Omental fat pad (tissue), 4 donors: ENCODE measurements around the gene DOCK2. TPM values are rescaled to one million over a fixed set of nuclear protein-coding genes. Genes with fewer than 3 reads are reported as not detected.

Source experiments
- ATAC-seq: fragments of 150-250 bp; one replicate; pipeline ENCODE4 v1.9.1; 2016; ENCODE audit warnings: mild to moderate bottlenecking, moderate library complexity; ENCODE audit not compliant: low FRiP score
- DNase-seq: peaks from one replicate; pipeline ENCODE4 v3.0.0-alpha.2; 2019; ENCODE audit warnings: low spot score
- CTCF ChIP-seq, 3 donors: fragments of 450-650 bp; IDR thresholded peaks; one replicate each; pipeline ENCODE4 v1.5.1; 2016 to 2017; ENCODE audit warnings: antibody characterized with exemption in 3 of 3, mild to moderate bottlenecking in 3 of 3, moderate library complexity in 2 of 3
- total RNA-seq, 4 donors: library from RNA; depleted of rRNA; stranded (reverse); fragments of >200 nt; gene quantifications; one replicate each; pipeline ENCODE4 v1.1.0, GENCODE V29; 2016

DOCK2 gene
- total RNA-seq, 4 donors from 2014 or later, result 28.4 to 55.6 (median 41.3) TPM

- DNase-seq (no peak), ATAC-seq (no peak)
- TF ChIP-seq CTCF (IDR thresholded peaks at IDR 0.05), result no peak
Observed at GRCh38 chr5:169836835-169837536, 199.9 kb downstream of the DOCK2 start.

- no peak for DNase-seq
- TF ChIP-seq CTCF (IDR thresholded peaks at IDR 0.05), result no peak
- ATAC-seq, result no peak
Observed at GRCh38 chr5:169837686-169838085, 200.6 kb downstream of the DOCK2 start.

- TF ChIP-seq CTCF (IDR thresholded peaks at IDR 0.05), result no peak
- DNase-seq (no peak), ATAC-seq (no peak)
Observed at GRCh38 chr5:169838688-169839087, 201.6 kb downstream of the DOCK2 start.

GRCh38 chr5:169840405-169840804, 203.3 kb downstream of the DOCK2 start:
- DNase-seq, result no peak

GRCh38 chr5:169842699-169843098, 205.6 kb downstream of the DOCK2 start:
- TF ChIP-seq CTCF (IDR thresholded peaks at IDR 0.05), result no peak
- no peak for ATAC-seq
- DNase-seq, result no peak

More at GRCh38 chr5:169840405-169840804, 203.3 kb downstream of the DOCK2 start:
- no peak for TF ChIP-seq CTCF (IDR thresholded peaks at IDR 0.05)
- ATAC-seq, result no peak

GRCh38 chr5:169847519-169847918, 210.4 kb downstream of the DOCK2 start:
- DNase-seq (no peak), ATAC-seq (no peak)
- no peak for TF ChIP-seq CTCF (IDR thresholded peaks at IDR 0.05)

- no peak for TF ChIP-seq CTCF (IDR thresholded peaks at IDR 0.05)
- ATAC-seq (no peak), DNase-seq (no peak)
Observed at GRCh38 chr5:169848271-169848670, 211.2 kb downstream of the DOCK2 start.
